Keratinocyte (primary cell): ENCODE measurements around the gene SPTBN5. TPM values are rescaled to one million over a fixed set of nuclear protein-coding genes. Genes with fewer than 3 reads are reported as not detected.

Experiments
- DNase-seq: peaks from one replicate; pipeline ENCODE4 v3.0.0-alpha.2; 2011; ENCODE audit warnings: low read depth, missing footprints, low spot score
- FAIRE-seq: peaks from 2 replicates; lab custom pipeline; 2011; peaks lifted over from hg19 to GRCh38; lab: Jason Lieb, UNC
- H2AFZ ChIP-seq: 2 replicates; pipeline ENCODE4 v1.6.0; 2012; ENCODE audit warnings: low read length, control low read depth, inconsistent platforms; ENCODE audit not compliant: control insufficient read depth
- H3K27ac ChIP-seq: 2 replicates; pipeline ENCODE4 v1.5.1; 2011; ENCODE audit warnings: low read length; ENCODE audit not compliant: control insufficient read depth, insufficient read depth
- H3K27me3 ChIP-seq: 3 replicates; pipeline ENCODE4 v1.6.0; 2011; ENCODE audit warnings: low read length; ENCODE audit not compliant: control insufficient read depth, insufficient read depth; ENCODE audit errors: extremely low read depth
- H3K36me3 ChIP-seq, 2 experiments: 2 replicates in 1 of 2; 3 replicates in 1 of 2; pipeline ENCODE4 v1.5.1; 2011; ENCODE audit warnings: low read length in 2 of 2, mild to moderate bottlenecking in 1 of 2; ENCODE audit not compliant: control insufficient read depth in 2 of 2, insufficient read depth in 2 of 2; ENCODE audit errors: extremely low read depth in 1 of 2
- H3K4me1 ChIP-seq: 3 replicates; pipeline ENCODE4 v1.5.1; 2011; ENCODE audit warnings: low read length; ENCODE audit not compliant: control insufficient read depth, insufficient read depth; ENCODE audit errors: extremely low read depth
- H3K4me2 ChIP-seq: 3 replicates; pipeline ENCODE4 v1.6.0; 2011; ENCODE audit warnings: low read depth, low read length; ENCODE audit not compliant: control insufficient read depth, insufficient read depth; ENCODE audit errors: extremely low read depth
- H3K4me3 ChIP-seq, 3 experiments: fragments of 200-600 bp in 1 of 3; sonication (generic) in 1 of 3; 2 replicates in 2 of 3; 3 replicates in 1 of 3; pipeline ENCODE4 v1.5.1; 2011 to 2016; ENCODE audit warnings: low read length in 3 of 3, mild to moderate bottlenecking in 3 of 3, control low read depth in 2 of 3, inconsistent platforms in 1 of 3, low read depth in 1 of 3, mixed read lengths in 1 of 3, mixed run types in 1 of 3, moderate library complexity in 1 of 3; ENCODE audit not compliant: control insufficient read depth in 2 of 3, insufficient read depth in 2 of 3; ENCODE audit errors: extremely low read depth in 1 of 3
- H3K79me2 ChIP-seq: 2 replicates; pipeline ENCODE4 v1.6.0; 2012; ENCODE audit warnings: low read length; ENCODE audit not compliant: control insufficient read depth, insufficient read depth
- H3K9ac ChIP-seq: 3 replicates; pipeline ENCODE4 v1.6.0; 2011; ENCODE audit warnings: low read length; ENCODE audit not compliant: control insufficient read depth, insufficient read depth; ENCODE audit errors: extremely low read depth
- H3K9me1 ChIP-seq: 3 replicates; pipeline ENCODE4 v1.6.0; 2011; ENCODE audit warnings: low read length; ENCODE audit not compliant: control insufficient read depth, insufficient read depth; ENCODE audit errors: extremely low read depth
- H3K9me3 ChIP-seq: 2 replicates; pipeline ENCODE4 v1.5.1; 2012; ENCODE audit warnings: low read depth, low read length; ENCODE audit not compliant: control insufficient read depth
- H4K20me1 ChIP-seq: 3 replicates; pipeline ENCODE4 v1.6.0; 2011; ENCODE audit warnings: low read length; ENCODE audit not compliant: control insufficient read depth, insufficient read depth; ENCODE audit errors: extremely low read depth
- EZH2 ChIP-seq: IDR thresholded peaks from one replicate; pipeline ENCODE4 v1.6.1; 2012; ENCODE audit warnings: inconsistent platforms, mild to moderate bottlenecking, low read length, moderate library complexity
- dilution Hi-C: fragments of 300-500 bp; cut with MboI; formaldehyde crosslinking; loops from one replicate; pipeline ENCODE4 v1.7.0; 2020; ENCODE audit warnings: low sequenced_read_pairs; ENCODE audit not compliant: extremely low pct_ligation_motif_present
- polyA plus RNA-seq, 5 experiments: library from polyadenylated mRNA; depleted of rRNA in 3 of 5; stranded (reverse) in 3 of 5; stranded (forward) in 1 of 5; unstranded in 1 of 5; fragments of >200 nt; gene quantifications; 1 replicate in 1 of 5; 2 replicates in 3 of 5; 3 replicates in 1 of 5; pipeline versions ENCODE4 v1.2.1 to v1.2.3, GENCODE V29; 2011 to 2012; ENCODE audit warnings: missing spikeins in 2 of 5, low read depth in 1 of 5, low replicate concordance in 1 of 5
- TF ChIP-seq, protein P1 (sequence below), 3 experiments: IDR thresholded peaks in 1 of 3; conservative IDR thresholded peaks in 1 of 3; optimal IDR thresholded peaks in 1 of 3; 2 replicates in 2 of 3; 3 replicates in 1 of 3; pipeline versions ENCODE3 to v1.5.1; 2011; ENCODE audit warnings: low read length in 3 of 3, mild to moderate bottlenecking in 3 of 3, moderate library complexity in 2 of 3, control low read depth in 1 of 3, inconsistent platforms in 1 of 3; ENCODE audit not compliant: insufficient read depth in 2 of 3; ENCODE audit errors: extremely low read depth in 1 of 3

SPTBN5 gene
- polyA plus RNA-seq, 1 donor (not counting 4 experiments of a cell fraction or from before 2014, with no cell fraction given), result 0.66 TPM

DNA sequence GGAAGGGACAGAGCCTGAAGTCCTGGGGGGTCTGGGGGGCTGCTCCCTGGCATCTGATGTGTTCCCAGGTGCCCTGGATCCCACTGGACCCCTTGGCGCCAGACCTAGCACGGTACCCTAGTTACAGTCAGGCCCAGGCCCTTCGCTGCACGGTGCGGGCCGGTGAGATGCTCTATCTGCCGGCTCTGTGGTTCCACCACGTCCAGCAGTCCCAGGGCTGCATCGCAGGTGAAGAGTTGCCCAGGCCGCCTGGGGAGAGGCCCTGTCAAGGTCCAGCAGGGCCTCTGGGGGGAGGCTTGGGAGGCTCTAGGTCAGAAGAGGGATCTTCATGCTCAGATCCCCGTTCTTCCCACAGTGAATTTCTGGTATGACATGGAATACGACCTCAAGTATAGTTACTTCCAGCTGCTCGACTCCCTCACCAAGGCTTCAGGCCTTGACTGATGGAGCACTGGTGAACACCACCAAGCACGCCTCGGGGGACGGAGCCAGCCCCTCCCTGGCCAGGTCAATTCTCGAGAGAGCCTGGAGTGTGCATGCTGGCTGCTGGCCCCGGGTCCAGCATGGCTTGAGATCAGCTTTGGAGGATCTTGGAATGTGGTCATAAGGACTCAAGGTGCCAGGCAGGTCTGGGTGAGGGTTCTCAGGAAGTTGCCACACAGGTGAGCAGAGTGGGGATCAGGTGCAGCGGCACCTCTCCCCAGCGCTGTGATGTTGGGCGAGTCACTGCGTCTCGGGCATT is 57.0 kb downstream of the SPTBN5 start:
- no peaks in the 10 kb centered on the region for H3K9me1 ChIP-seq
- no peak overlapping the region for H3K4me3 ChIP-seq
- TF ChIP-seq, protein P1, sequence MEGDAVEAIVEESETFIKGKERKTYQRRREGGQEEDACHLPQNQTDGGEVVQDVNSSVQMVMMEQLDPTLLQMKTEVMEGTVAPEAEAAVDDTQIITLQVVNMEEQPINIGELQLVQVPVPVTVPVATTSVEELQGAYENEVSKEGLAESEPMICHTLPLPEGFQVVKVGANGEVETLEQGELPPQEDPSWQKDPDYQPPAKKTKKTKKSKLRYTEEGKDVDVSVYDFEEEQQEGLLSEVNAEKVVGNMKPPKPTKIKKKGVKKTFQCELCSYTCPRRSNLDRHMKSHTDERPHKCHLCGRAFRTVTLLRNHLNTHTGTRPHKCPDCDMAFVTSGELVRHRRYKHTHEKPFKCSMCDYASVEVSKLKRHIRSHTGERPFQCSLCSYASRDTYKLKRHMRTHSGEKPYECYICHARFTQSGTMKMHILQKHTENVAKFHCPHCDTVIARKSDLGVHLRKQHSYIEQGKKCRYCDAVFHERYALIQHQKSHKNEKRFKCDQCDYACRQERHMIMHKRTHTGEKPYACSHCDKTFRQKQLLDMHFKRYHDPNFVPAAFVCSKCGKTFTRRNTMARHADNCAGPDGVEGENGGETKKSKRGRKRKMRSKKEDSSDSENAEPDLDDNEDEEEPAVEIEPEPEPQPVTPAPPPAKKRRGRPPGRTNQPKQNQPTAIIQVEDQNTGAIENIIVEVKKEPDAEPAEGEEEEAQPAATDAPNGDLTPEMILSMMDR (optimal IDR thresholded peaks at IDR 0.05 in 1 of 3, IDR thresholded peaks at IDR 0.05 in 1 of 3, conservative IDR thresholded peaks at IDR 0.05 in 1 of 3; ENCODE audit: extremely low read depth in 1 of 3, insufficient read depth in 2 of 3, low read length in 3 of 3), result no peak
- TF ChIP-seq EZH2, result no peak
- H3K4me2 ChIP-seq, result no peak overlapping the region
- peaks cover 5% of the 10 kb centered on the region for H3K79me2 ChIP-seq
- peaks cover 3 to 10% of the 10 kb centered on the region in 2 experiments for H3K36me3 ChIP-seq
- H3K9me3 ChIP-seq, result no peaks in the 10 kb centered on the region
- no peak for FAIRE-seq
- H2AFZ ChIP-seq, result no peak overlapping the region
- H3K27me3 ChIP-seq, result no peaks in the 10 kb centered on the region
- H3K4me1 ChIP-seq, result peaks cover 45% of the 10 kb centered on the region
- dilution Hi-C loops, result no loop called here
- H4K20me1 ChIP-seq, result no peaks in the 10 kb centered on the region
- H3K9ac ChIP-seq, result no peak overlapping the region
- no peak overlapping the region for H3K27ac ChIP-seq
- DNase-seq, result no peak

DNA sequence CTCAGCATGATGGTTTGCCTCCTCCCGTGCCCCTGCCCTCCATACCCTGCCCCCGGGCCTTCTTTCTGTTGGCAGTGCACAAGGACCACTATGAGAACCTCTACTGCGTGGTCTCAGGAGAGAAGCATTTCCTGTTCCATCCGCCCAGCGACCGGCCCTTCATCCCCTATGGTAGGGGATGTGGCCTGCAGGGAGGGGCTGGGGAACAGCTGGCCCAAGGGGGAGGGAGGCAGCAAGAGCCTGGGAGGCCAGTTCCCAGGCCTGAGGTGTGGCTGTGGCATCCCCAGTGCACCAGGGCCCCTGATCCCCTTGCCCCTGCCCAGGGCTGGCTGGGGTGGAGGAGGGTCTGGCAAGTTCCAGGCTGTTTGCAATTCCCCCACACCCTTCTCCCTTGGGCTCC is 57.8 kb downstream of the SPTBN5 start:
- Histone ChIP-seq H3K4me1 (peaks cover 53% of the 10 kb centered on the region), H2AFZ (no peak overlapping the region), H3K27ac (no peak overlapping the region), H3K9ac (no peak overlapping the region), H3K9me3 (no peaks in the 10 kb centered on the region), H3K4me2 (no peak overlapping the region), H3K79me2 (peaks cover 5% of the 10 kb centered on the region), H3K36me3 (peaks cover 2 to 13% of the 10 kb centered on the region in 2 experiments), H3K4me3 (no peak overlapping the region), H4K20me1 (no peaks in the 10 kb centered on the region), H3K9me1 (no peaks in the 10 kb centered on the region), H3K27me3 (no peaks in the 10 kb centered on the region)
- dilution Hi-C loops, result no loop called here
- no peak for FAIRE-seq
- TF ChIP-seq, protein P1 (optimal IDR thresholded peaks at IDR 0.05 in 1 of 3, IDR thresholded peaks at IDR 0.05 in 1 of 3, conservative IDR thresholded peaks at IDR 0.05 in 1 of 3; ENCODE audit: extremely low read depth in 1 of 3, insufficient read depth in 2 of 3, low read length in 3 of 3), result no peak
- TF ChIP-seq EZH2, result no peak
- DNase-seq, result no peak
